RWPE2 (cell line): ENCODE measurements around the gene CCDC124.
"Not testable (repeated sequence)": the region's sequence is repeated elsewhere in the genome, so short reads cannot be mapped to it uniquely, and the experiment has no call there.

ENCODE experiments used
- ATAC-seq: fragments of 200-7000 bp; cut with Tn5 transposase; 3 replicates; pipeline ENCODE4 v1.9.1; 2021; ENCODE audit warnings: low read depth
- DNase-seq: peaks from one replicate; pipeline ENCODE4 v3.0.0-alpha.2; 2020; ENCODE audit warnings: low spot score
- H3K27ac ChIP-seq: fragments of 450-650 bp; 2 replicates; pipeline ENCODE4 v1.5.1; 2017; ENCODE audit warnings: mild to moderate bottlenecking; ENCODE audit not compliant: poor library complexity, severe bottlenecking
- H3K27me3 ChIP-seq: fragments of 250-450 bp; sonication (Bioruptor Pico); 2 replicates; pipeline ENCODE4 v1.5.1; 2021; ENCODE audit warnings: mild to moderate bottlenecking, moderate library complexity; ENCODE audit not compliant: insufficient read depth, poor library complexity, severe bottlenecking
- H3K36me3 ChIP-seq: fragments of 250-450 bp; sonication (Bioruptor Pico); 2 replicates; pipeline ENCODE4 v1.5.1; 2020; ENCODE audit warnings: low read depth, mild to moderate bottlenecking, moderate library complexity
- H3K4me1 ChIP-seq: fragments of 250-450 bp; sonication (Bioruptor Pico); 2 replicates; pipeline ENCODE4 v1.5.1; 2021; ENCODE audit warnings: mild to moderate bottlenecking, moderate library complexity; ENCODE audit not compliant: insufficient read depth, poor library complexity, severe bottlenecking
- H3K4me3 ChIP-seq: fragments of 250-450 bp; sonication (Bioruptor Pico); 2 replicates; pipeline ENCODE4 v1.5.1; 2021; ENCODE audit warnings: mild to moderate bottlenecking, moderate library complexity; ENCODE audit not compliant: severe bottlenecking
- H3K9me3 ChIP-seq: fragments of 250-450 bp; sonication (Bioruptor Pico); 2 replicates; pipeline ENCODE4 v1.5.1; 2021; ENCODE audit warnings: mild to moderate bottlenecking, moderate library complexity; ENCODE audit not compliant: severe bottlenecking
- TF ChIP-seq, protein P1 (sequence below): fragments of 450-650 bp; IDR thresholded peaks from one replicate; pipeline ENCODE4 v1.5.1; 2017; ENCODE audit warnings: mild to moderate bottlenecking, moderate library complexity; ENCODE audit not compliant: poor library complexity, severe bottlenecking

The CCDC124 gene

GRCh38 chr19:17985037-17985818 lies 52.4 kb downstream of the CCDC124 start:
- DNase-seq = no peak
- Histone ChIP-seq H3K27me3 (no peaks in the 10 kb centered on the region), H3K4me1 (no peaks in the 10 kb centered on the region), H3K27ac (no peak overlapping the region), H3K36me3 (no peaks in the 10 kb centered on the region), H3K9me3 (no peaks in the 10 kb centered on the region), H3K4me3 (no peak overlapping the region)
- ATAC-seq = no peak
- TF ChIP-seq, protein P1, sequence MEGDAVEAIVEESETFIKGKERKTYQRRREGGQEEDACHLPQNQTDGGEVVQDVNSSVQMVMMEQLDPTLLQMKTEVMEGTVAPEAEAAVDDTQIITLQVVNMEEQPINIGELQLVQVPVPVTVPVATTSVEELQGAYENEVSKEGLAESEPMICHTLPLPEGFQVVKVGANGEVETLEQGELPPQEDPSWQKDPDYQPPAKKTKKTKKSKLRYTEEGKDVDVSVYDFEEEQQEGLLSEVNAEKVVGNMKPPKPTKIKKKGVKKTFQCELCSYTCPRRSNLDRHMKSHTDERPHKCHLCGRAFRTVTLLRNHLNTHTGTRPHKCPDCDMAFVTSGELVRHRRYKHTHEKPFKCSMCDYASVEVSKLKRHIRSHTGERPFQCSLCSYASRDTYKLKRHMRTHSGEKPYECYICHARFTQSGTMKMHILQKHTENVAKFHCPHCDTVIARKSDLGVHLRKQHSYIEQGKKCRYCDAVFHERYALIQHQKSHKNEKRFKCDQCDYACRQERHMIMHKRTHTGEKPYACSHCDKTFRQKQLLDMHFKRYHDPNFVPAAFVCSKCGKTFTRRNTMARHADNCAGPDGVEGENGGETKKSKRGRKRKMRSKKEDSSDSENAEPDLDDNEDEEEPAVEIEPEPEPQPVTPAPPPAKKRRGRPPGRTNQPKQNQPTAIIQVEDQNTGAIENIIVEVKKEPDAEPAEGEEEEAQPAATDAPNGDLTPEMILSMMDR = no peak

- not testable (repeated sequence) for ATAC-seq, H3K27ac ChIP-seq, H3K36me3 ChIP-seq, DNase-seq, H3K4me3 ChIP-seq, H3K9me3 ChIP-seq, H3K4me1 ChIP-seq, H3K27me3 ChIP-seq
Observed at GRCh38 chr19:17986569-17986968, 53.8 kb downstream of the CCDC124 start.

DNA sequence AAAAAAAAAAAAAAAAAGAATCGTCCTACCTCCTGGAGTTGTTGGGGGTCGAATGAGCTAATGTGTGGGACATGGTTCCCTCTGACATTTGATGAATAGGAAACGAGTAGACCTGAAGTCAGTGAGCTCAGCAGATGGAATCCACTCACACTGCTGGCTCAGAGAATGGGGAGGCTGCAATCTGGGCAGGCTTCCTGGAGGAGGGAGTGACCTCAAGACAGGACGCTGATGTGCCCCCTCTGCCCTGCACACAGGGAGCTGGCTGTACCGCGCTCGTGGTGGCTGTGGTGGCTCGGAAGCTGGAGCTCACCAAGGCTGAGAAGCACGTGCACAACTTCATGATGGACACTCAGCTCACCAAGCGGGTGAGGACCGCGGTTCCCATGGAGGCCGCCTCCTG lies 55.3 kb downstream of the CCDC124 start:
- DNase-seq = no peak
- Histone ChIP-seq H3K4me3 (no peak overlapping the region), H3K36me3 (no peaks in the 10 kb centered on the region), H3K27ac (no peak overlapping the region), H3K9me3 (no peaks in the 10 kb centered on the region), H3K4me1 (no peaks in the 10 kb centered on the region), H3K27me3 (no peaks in the 10 kb centered on the region)
- no peak for ATAC-seq
- TF ChIP-seq, protein P1 = no peak

GRCh38 chr19:17989425-17990094 lies 56.7 kb downstream of the CCDC124 start:
- Histone ChIP-seq H3K4me3 (no peak overlapping the region), H3K27ac (no peak overlapping the region), H3K4me1 (peaks cover 2% of the 10 kb centered on the region), H3K27me3 (no peaks in the 10 kb centered on the region), H3K36me3 (no peaks in the 10 kb centered on the region), H3K9me3 (no peaks in the 10 kb centered on the region)
- TF ChIP-seq, protein P1 = no peak
- ATAC-seq (no peak), DNase-seq (no peak)

DNA sequence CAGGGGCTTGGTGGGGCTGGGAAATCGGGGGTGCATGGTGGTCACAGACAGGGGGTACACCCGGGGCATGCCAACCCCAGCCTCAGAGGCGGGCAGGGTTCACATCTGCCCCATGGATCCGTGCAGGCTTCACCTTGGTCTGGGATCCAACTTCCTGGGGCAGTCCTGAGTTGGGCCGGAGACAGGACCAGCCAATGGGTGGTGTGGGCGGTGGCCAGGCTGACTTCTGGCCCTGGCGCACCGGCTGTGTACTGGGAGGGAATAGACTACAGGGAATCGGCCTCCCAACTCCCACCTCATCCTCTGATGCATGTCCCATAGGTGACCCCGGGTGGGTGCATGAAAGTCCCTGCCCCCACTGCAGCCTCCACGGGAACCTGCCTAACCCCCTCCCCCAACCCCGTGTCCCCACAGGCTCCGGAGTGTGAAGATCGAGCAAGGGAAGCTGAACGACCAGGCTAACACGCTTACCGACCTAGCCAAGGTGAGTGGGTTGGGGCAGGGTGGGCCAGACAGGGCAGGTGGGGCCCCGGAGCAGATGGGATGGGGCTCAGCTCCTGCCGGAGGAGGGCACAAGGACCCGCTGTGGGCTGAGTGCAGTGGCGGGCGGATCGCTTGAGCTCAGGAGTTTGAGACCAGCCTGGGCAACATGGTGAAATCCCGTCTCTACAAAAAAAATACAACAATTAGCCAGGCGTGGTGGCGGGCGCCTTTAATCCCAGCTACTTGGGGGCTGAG lies 60.4 kb downstream of the CCDC124 start:
- DNase-seq = no peak
- Histone ChIP-seq H3K27ac (no peak overlapping the region), H3K4me1 (peaks cover 4% of the 10 kb centered on the region), H3K9me3 (no peaks in the 10 kb centered on the region), H3K4me3 (no peak overlapping the region), H3K27me3 (no peaks in the 10 kb centered on the region), H3K36me3 (no peaks in the 10 kb centered on the region)
- TF ChIP-seq, protein P1 = no peak
- ATAC-seq = no peak
